ENCODE measurements around the gene CLEC3A.

Gene CLEC3A, protein sequence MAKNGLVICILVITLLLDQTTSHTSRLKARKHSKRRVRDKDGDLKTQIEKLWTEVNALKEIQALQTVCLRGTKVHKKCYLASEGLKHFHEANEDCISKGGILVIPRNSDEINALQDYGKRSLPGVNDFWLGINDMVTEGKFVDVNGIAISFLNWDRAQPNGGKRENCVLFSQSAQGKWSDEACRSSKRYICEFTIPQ

DNA sequence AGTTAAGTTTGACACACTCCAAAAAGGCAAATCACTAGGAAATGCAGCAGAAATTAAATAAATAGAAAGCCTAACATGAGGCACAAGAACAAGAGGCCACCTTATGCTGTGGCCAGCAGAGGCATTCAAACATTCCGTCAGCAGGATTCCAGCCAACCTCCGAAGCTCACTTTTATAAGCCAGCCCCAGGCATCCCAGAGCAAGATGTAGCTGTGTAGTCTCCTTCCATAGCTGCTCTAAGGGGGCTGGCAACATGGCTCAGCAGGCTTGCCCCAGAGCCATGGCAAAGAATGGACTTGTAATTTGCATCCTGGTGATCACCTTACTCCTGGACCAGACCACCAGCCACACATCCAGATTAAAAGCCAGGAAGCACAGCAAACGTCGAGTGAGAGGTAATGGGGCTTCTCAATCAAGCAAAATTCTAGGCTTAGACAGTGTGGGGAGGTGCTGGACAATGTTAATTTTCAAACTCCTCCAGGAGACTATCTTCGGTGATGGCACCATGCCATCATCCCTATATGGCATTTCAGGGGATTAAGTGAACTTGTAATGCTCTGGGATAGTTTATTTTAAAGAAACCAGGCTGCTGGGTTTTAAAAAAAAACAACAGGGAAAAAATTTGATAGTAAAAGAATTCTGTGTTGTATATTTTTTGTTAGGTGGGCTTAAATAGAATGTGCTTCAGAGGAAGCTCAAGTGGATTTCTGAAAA is at the start of gene CLEC3A:
CLEC3A (plus strand) TSS at position 202 of the 714 bp plus-strand sequence; CDS start at position 281, 79 bp downstream.
- Histone ChIP-seq H3K36me3 (ENCODE audit: control insufficient read depth, insufficient read depth, low read length) (no peaks in the 10 kb centered on the region), H3K27me3 (replicated peaks; ENCODE audit: control insufficient read depth, insufficient read depth, low read length) (no peaks in the 10 kb centered on the region), H3K4me3 (replicated peaks; ENCODE audit: low read depth, low read length) (no peak within 1 kb of the TSS)
- no peak for DNase-seq (ENCODE audit: extremely low read depth, insufficient read length)
- no peak for TF ChIP-seq CTCF (IDR thresholded peaks at IDR 0.05; ENCODE audit: insufficient read depth, low read length, poor library complexity, severe bottlenecking)

DNA sequence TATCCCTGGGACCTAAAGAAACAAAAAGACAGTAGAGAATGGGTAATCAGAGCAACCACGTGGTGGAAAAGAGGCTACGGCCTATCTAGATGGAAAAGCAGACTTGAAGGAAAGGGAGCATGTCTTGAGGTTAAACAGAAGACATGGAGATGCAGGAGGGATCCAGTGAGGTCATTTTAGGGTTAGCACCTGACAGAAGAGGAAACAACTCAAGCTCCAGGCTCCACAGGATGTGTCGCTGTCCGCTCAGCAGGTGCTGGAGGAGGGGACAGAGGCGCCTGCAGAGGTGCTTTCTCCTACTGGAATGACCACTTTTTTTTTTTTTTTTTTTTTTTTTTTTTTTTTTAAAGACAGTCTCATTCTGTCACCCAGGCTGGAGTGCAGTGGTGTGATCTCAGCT is 47.5 kb upstream of the CLEC3A start:
- no peak for DNase-seq (ENCODE audit: extremely low read depth, insufficient read length)
- no peaks in the 10 kb centered on the region; the same call in none of the 2 replicates for H3K27me3 ChIP-seq (replicated peaks; ENCODE audit: control insufficient read depth, insufficient read depth, low read length)
- TF ChIP-seq CTCF (IDR thresholded peaks at IDR 0.05; ENCODE audit: insufficient read depth, low read length, poor library complexity, severe bottlenecking), result no peak
- no peaks in the 10 kb centered on the region for H3K36me3 ChIP-seq (ENCODE audit: control insufficient read depth, insufficient read depth, low read length)
- H3K4me3 ChIP-seq (replicated peaks; ENCODE audit: low read depth, low read length), result no peak overlapping the region

DNA sequence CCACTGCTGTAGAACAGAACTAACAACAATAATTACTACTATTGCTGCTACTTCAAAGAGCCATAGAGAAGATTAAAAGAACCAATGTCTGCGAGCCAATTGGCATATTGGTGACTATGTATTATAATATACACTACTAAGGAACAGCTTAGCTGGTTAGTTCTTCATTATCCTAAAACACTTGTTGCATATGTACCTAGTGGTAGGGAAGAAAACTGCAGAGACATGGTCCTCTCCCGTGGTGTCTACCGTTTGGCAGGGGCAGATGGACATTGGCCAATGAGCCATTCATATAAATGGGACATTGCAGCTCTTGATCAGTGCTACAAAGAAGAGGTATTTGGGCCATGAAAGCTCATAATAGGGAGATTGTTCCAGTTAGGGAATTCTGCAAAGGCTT is 46.4 kb upstream of the CLEC3A start:
- no peak for DNase-seq (ENCODE audit: extremely low read depth, insufficient read length)
- no peak for TF ChIP-seq CTCF (IDR thresholded peaks at IDR 0.05; ENCODE audit: insufficient read depth, low read length, poor library complexity, severe bottlenecking)
- no peaks in the 10 kb centered on the region for H3K36me3 ChIP-seq (ENCODE audit: control insufficient read depth, insufficient read depth, low read length)
- H3K27me3 ChIP-seq (replicated peaks; ENCODE audit: control insufficient read depth, insufficient read depth, low read length), result no peaks in the 10 kb centered on the region; the same call in none of the 2 replicates
- no peak overlapping the region for H3K4me3 ChIP-seq (replicated peaks; ENCODE audit: low read depth, low read length)

GRCh38 chr16:77977339-77977738 is 45.0 kb upstream of the CLEC3A start:
- H3K27me3 ChIP-seq (replicated peaks; ENCODE audit: control insufficient read depth, insufficient read depth, low read length), result no peaks in the 10 kb centered on the region; the same call in none of the 2 replicates
- DNase-seq (ENCODE audit: extremely low read depth, insufficient read length), result no peak
- no peak for TF ChIP-seq CTCF (IDR thresholded peaks at IDR 0.05; ENCODE audit: insufficient read depth, low read length, poor library complexity, severe bottlenecking)

DNA sequence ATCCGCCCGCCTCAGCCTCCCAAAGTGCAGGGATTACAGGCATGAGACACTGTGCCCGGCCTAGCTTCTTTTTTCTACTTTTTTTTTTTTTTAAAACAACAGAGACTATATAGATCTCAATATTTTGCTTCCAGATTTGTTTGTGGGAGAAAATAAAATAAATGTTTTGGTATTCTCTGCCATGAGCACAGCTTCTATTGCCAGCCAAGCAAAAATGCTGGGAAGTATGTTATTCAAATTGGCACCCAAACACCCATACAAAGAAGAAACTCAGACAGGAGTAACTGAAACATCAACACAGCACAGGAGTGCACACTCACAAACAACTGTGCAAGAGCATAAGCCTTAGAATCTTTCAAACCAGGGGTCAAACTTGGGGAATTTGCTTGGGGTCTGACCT is 37.2 kb upstream of the CLEC3A start:
- no peak for DNase-seq (ENCODE audit: extremely low read depth, insufficient read length)
- no peaks in the 10 kb centered on the region for H3K36me3 ChIP-seq (ENCODE audit: control insufficient read depth, insufficient read depth, low read length)
- H3K4me3 ChIP-seq (replicated peaks; ENCODE audit: low read depth, low read length), result no peak overlapping the region
- TF ChIP-seq CTCF (IDR thresholded peaks at IDR 0.05; ENCODE audit: insufficient read depth, low read length, poor library complexity, severe bottlenecking), result no peak
- no peaks in the 10 kb centered on the region; the same call in 1 of the 2 replicates for H3K27me3 ChIP-seq (replicated peaks; ENCODE audit: control insufficient read depth, insufficient read depth, low read length)

More at GRCh38 chr16:77977339-77977738, 45.0 kb upstream of the CLEC3A start:
- Histone ChIP-seq H3K4me3 (replicated peaks; ENCODE audit: low read depth, low read length) (no peak overlapping the region), H3K36me3 (ENCODE audit: control insufficient read depth, insufficient read depth, low read length) (no peaks in the 10 kb centered on the region)
